Tibial artery (tissue), 4 donors: ENCODE data around the gene DPEP2.
"Not testable (repeated sequence)": the region's sequence is repeated elsewhere in the genome, so short reads cannot be mapped to it uniquely, and the experiment has no call there.

Source experiments
- DNase-seq, 2 donors: peaks; one replicate each; pipeline ENCODE4 v3.0.0-alpha.2; 2019
- H3K27ac ChIP-seq, 2 donors: fragments of 200-600 bp; sonication (generic) in 1 of 2; 1 replicate in 1 of 2; 2 replicates in 1 of 2; pipeline ENCODE4 v1.5.1; 2018 to 2019; ENCODE audit warnings: mild to moderate bottlenecking in 1 of 2
- H3K27me3 ChIP-seq, 2 donors: fragments of 200-600 bp; sonication (generic) in 1 of 2; one replicate each; pipeline versions ENCODE4 v1.5.1 to v1.6.0; 2016 to 2019
- H3K36me3 ChIP-seq, 3 donors: fragments of 200-600 bp; sonication (generic) in 2 of 3; one replicate each; pipeline ENCODE4 v1.5.1; 2016 to 2019; ENCODE audit warnings: mild to moderate bottlenecking in 2 of 3
- H3K4me1 ChIP-seq, 4 donors: fragments of 200-600 bp; sonication (generic) in 2 of 4; 1 replicate in 3 of 4; 2 replicates in 1 of 4; pipeline ENCODE4 v1.5.1; 2016 to 2019
- H3K4me3 ChIP-seq, 2 donors: fragments of 200-600 bp; sonication (generic) in 1 of 2; 1 replicate in 1 of 2; 2 replicates in 1 of 2; pipeline ENCODE4 v1.5.1; 2018 to 2019; ENCODE audit warnings: mild to moderate bottlenecking in 2 of 2
- H3K9me3 ChIP-seq, 3 donors: fragments of 200-600 bp; sonication (generic) in 1 of 3; one replicate each; pipeline ENCODE4 v1.5.1; 2016 to 2019
- CTCF ChIP-seq, 2 experiments: fragments of 200-600 bp in 1 of 2; fragments of 450-650 bp in 1 of 2; IDR thresholded peaks; one replicate each; pipeline ENCODE4 v1.5.1; 2017 to 2019; ENCODE audit warnings: antibody characterized with exemption in 2 of 2, mild to moderate bottlenecking in 1 of 2, moderate library complexity in 1 of 2
- intact Hi-C: fragments of 100-400 bp; cut with DNase I; formaldehyde crosslinking; loops from one replicate; pipeline ENCODE4 v1.15.0; 2023; ENCODE audit warnings: low total_unique reads

The DPEP2 gene

GRCh38 chr16:68013440-68013839 is 14.2 kb upstream of the DPEP2 start:
- Histone ChIP-seq H3K4me1 (no peaks in the 10 kb centered on the region), H3K4me3 (no peak overlapping the region), H3K27ac (no peak overlapping the region), H3K36me3 (no peaks in the 10 kb centered on the region), H3K27me3 (peaks cover 0 to 3% of the 10 kb centered on the region in 2 donors), H3K9me3 (no peaks in the 10 kb centered on the region)
- intact Hi-C loops = no loop called here
- TF ChIP-seq CTCF (IDR thresholded peaks at IDR 0.05) = no peak
- no peak for DNase-seq

GRCh38 chr16:68009872-68010271 is 10.6 kb upstream of the DPEP2 start:
- DNase-seq, H3K9me3 ChIP-seq, H3K4me1 ChIP-seq, H3K4me3 ChIP-seq, intact Hi-C loops, H3K27me3 ChIP-seq, H3K27ac ChIP-seq, H3K36me3 ChIP-seq: not testable (repeated sequence)

GRCh38 chr16:68009157-68009735 is 10.0 kb upstream of the DPEP2 start:
- intact Hi-C loops = no loop called here

GRCh38 chr16:68005786-68006286 is 6.6 kb upstream of the DPEP2 start:
- Histone ChIP-seq H3K36me3 (no peaks in the 10 kb centered on the region), H3K4me3 (no peak overlapping the region), H3K27ac (no peak overlapping the region), H3K27me3 (no peaks in the 10 kb centered on the region), H3K4me1 (no peaks in the 10 kb centered on the region), H3K9me3 (no peaks in the 10 kb centered on the region)
- no peak for TF ChIP-seq CTCF (IDR thresholded peaks at IDR 0.05)
- peak in 1 of 2 donors; percentile 55 for DNase-seq
- intact Hi-C loops = no loop called here

More at GRCh38 chr16:68009157-68009735, 10.0 kb upstream of the DPEP2 start:
- TF ChIP-seq CTCF (IDR thresholded peaks at IDR 0.05) = no peak
- no peak overlapping the region for H3K27ac ChIP-seq
- DNase-seq = no peak
- no peaks in the 10 kb centered on the region for H3K36me3 ChIP-seq
- H3K4me1 ChIP-seq = no peaks in the 10 kb centered on the region
- no peak overlapping the region for H3K4me3 ChIP-seq
- H3K27me3 ChIP-seq = peaks cover 0 to 3% of the 10 kb centered on the region in 2 donors
- no peaks in the 10 kb centered on the region for H3K9me3 ChIP-seq

- TF ChIP-seq CTCF (IDR thresholded peaks at IDR 0.05) = no peak
- no peak overlapping the region for H3K4me3 ChIP-seq
- no peaks in the 10 kb centered on the region for H3K36me3 ChIP-seq
- H3K27me3 ChIP-seq = no peaks in the 10 kb centered on the region
- no peaks in the 10 kb centered on the region for H3K4me1 ChIP-seq
- no peak for DNase-seq
- no peak overlapping the region for H3K27ac ChIP-seq
- H3K9me3 ChIP-seq = no peaks in the 10 kb centered on the region
- intact Hi-C loops = no loop called here
These were observed 5.9 kb upstream of the DPEP2 start for GRCh38 chr16:68005211-68005610.

GRCh38 chr16:68003031-68003430 is 3.7 kb upstream of the DPEP2 start:
- no peak overlapping the region for H3K4me3 ChIP-seq
- H3K4me1 ChIP-seq = no peaks in the 10 kb centered on the region
- DNase-seq = no peak
- no peaks in the 10 kb centered on the region for H3K27me3 ChIP-seq
- TF ChIP-seq CTCF (IDR thresholded peaks at IDR 0.05) = no peak
- no peaks in the 10 kb centered on the region for H3K9me3 ChIP-seq
- intact Hi-C loops = no loop called here
- no peak overlapping the region for H3K27ac ChIP-seq
- H3K36me3 ChIP-seq = no peaks in the 10 kb centered on the region
